ENCODE data around the gene IPO11.

Gene IPO11

GRCh38 chr5:62569470-62569869, 156.9 kb downstream of the IPO11 start:
- DNase-seq (ENCODE audit: low read depth in 2 of 2), result no peak

DNA sequence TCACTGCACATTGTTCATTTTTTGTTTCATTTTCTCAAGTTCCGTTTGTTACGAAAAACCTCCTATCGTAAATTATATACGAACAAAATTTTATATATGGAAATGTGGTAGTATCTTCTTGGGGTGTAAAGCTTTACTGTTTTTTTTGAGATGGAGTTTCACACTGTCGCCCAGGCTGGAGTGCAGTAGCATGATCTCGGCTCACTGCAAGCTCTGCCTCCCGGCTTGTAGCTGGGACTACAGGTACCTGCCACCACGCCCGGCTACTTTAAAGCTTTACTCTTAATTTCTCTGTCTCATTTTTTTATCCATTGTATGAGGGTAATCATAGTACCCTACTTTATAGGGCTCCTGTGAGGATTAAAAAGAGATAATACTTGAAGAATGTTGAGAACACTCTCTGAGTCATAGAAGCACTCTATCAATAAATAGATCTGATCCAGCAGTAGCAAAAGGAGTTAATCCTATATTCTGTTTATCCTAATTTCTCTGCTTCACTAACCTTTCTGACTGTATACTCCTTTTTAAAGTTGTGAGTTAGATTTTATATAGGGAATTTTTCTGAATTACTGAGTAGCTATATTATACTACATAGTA, 160.5 kb downstream of the IPO11 start:
- DNase-seq (ENCODE audit: low read depth in 2 of 2), result no peak

DNA sequence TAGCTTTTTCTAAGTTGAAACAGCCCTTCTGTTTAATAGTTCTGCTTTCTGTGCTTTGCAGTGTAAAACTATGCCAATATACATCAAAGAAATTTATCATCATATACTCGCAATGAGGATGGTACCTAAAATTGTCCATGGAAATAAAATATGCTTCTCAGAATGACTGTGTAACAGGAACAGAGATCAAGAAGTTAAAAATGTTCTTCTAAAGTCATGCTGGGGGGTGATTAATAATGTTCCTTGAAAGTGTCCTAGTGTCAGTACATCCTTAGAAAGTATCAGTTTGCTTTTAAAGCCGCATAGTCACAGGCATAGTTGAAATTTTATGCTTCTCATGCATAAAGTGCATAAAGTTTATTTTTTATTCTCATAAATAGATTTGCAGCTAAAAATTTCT, 162.0 kb downstream of the IPO11 start:
- no peak for DNase-seq (ENCODE audit: low read depth in 2 of 2)

DNA sequence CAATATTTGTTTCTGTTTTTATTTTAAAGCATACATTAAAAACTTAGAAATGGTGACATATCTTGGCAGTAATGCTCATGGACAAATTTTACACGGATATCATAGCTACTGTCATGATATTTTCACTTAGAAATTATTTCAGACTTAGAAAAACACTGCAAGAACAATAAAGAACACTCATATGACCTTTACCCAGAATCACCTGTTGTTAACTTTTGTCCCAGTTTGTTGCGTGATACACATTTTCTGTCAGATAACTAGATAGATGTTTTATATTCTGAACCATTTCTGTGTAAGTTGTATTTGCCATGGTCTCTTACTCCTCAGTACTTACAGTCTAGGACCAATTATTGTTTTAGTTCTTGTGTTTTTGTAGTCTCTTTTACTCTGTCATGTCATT, 162.5 kb downstream of the IPO11 start:
- DNase-seq (ENCODE audit: low read depth in 2 of 2), result no peak

- DNase-seq (ENCODE audit: low read depth in 2 of 2), result no peak
Observed at GRCh38 chr5:62575489-62575888, 162.9 kb downstream of the IPO11 start.

- no peak for DNase-seq (ENCODE audit: low read depth in 2 of 2)
Observed at GRCh38 chr5:62576570-62577170, 164.1 kb downstream of the IPO11 start.

DNA sequence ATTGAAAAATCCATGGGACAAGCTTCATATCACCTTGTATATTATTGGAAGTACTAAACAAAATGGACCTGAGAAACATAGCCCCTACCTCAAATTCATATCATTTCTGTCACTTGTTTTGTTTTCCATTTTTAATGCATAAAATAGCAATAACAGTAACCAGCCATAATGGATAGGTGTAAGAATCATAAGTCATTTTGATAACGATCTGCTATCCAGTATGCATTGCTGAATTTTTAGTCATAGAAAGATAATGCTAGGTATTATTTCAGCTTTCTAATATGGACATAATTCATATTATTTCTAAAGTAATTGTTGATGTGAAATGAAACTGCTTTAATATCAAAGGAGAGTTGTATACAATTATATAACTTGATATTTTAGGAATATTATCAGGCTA, 164.9 kb downstream of the IPO11 start:
- DNase-seq (ENCODE audit: low read depth in 2 of 2), result no peak

GRCh38 chr5:62578540-62578939, 166.0 kb downstream of the IPO11 start, which contains the start of gene LRRC70:
Gene LRRC70 (plus strand): TSS chr5:62578819. CDS start chr5:62579439, 620 bp downstream.
- no peak for DNase-seq (ENCODE audit: low read depth in 2 of 2)

GRCh38 chr5:62579761-62580160, 167.2 kb downstream of the IPO11 start:
- no peak for DNase-seq (ENCODE audit: low read depth in 2 of 2)

DNA sequence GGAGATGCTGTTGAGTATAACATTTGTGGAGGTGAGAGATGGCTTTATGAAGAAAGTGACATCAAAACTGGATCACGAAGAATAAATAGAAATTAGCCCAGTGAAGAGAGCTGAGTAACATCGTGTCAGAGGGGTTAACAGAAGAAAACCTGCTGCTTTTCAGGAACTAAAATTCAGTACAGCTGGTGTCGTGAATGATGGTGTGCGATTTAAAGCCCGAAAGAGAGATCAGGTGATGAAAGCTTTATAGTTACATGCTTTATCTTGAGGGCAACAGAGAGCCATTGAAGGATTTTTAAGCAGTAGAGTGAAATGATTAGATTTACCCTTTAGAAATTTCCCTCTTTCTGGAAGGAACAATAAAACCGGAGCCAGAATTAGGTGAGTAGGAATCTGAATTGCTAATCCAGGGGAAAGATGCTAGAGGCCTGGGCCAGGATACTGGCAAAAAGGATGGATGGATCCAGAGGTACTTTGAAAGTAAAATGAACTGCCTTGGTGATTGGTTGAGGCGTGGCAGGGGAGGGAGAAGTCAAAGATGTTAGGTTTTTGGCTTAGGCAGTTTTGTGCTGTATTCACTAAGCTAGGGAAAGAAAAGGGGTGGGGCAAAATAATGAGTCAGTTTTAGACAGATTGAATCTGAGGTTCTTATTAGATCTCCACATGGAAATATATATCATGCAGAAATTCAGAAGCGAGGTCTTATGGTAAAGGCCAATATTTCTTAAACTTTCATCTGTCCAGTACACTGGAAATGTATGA, 169.5 kb downstream of the IPO11 start:
- no peak for DNase-seq (ENCODE audit: low read depth in 2 of 2)

DNA sequence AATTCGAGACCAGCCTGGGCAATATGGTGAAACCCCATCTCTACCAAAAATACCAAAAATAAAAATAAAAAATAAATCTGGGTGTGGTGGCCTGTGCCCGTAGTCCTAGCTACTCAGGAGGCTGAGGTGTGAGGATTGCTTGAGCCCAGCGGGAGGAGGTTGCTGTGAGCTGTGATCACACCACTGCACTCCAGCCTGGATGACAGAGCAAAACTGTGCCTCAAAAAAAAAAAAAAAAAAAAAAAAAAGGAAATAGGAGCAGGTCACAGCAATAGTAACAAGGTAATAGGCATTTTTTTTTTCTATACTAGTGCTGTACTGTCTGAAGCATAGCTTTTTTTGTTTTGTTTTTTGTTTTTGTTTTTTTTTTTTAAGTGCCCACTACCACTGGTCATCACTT, 171.8 kb downstream of the IPO11 start:
- no peak for DNase-seq (ENCODE audit: low read depth in 2 of 2)

DNA sequence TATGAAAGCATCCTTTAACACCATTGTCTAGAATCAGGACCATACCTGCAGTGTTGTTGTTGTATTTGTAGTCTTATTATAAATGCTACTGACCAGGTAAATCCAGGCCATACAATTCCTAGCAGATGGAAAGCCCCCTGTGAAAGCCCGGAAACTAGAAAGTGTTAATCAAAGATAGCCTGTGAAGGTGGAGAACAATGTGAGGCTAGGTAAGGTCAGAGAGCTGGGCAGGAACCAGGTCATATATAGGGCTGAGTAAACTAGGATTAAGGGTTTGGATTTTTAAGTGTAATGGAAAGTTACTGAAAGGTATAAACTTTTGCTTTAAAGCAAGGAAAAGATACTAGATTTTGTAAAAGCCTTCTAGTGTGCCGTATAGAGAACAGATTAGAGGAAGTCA, 172.7 kb downstream of the IPO11 start:
- DNase-seq (ENCODE audit: low read depth in 2 of 2), result no peak

GRCh38 chr5:62585751-62586150, 173.2 kb downstream of the IPO11 start:
- DNase-seq (ENCODE audit: low read depth in 2 of 2), result no peak

- DNase-seq (ENCODE audit: low read depth in 2 of 2), result no peak
Observed at GRCh38 chr5:62587737-62588136, 175.2 kb downstream of the IPO11 start.

DNA sequence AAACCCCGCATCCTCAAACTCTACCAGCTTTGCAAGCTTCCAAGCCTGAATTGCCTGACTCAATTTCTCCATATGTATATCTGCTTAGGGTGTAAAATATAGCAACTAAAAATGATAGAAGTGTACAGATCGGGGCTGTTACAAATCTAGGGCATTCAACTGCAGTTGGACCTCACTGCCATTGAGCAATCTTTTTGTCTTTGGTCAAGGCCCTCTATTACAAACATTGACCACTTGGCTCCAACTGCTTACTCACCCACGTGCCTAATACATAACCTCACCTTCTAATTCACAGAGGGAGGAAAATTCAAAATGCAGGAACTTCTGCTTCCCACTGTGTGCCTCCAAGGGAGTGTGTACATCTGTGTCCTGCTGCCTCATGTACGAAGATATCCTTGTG, 176.1 kb downstream of the IPO11 start:
- no peak for DNase-seq (ENCODE audit: low read depth in 2 of 2)

DNA sequence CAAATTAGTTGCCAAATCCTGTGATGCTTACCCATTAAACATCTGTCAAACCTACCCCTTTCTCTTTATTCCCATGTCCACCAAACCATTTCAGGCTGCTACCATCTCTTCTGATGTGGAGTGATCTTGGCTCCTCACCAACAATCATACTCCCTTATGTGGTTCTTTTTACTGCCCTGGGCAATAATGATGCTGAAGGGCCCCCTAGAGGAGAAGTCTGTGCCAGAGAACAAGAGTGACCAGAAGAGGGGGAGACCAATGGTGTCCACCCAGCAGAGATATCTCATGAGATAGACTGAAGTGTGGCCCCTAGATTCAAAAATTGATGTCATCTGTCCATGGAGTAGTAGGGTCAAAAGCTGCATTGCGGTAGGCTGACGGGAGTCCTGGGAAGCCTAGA, 176.9 kb downstream of the IPO11 start:
- DNase-seq (ENCODE audit: low read depth in 2 of 2), result no peak

DNA sequence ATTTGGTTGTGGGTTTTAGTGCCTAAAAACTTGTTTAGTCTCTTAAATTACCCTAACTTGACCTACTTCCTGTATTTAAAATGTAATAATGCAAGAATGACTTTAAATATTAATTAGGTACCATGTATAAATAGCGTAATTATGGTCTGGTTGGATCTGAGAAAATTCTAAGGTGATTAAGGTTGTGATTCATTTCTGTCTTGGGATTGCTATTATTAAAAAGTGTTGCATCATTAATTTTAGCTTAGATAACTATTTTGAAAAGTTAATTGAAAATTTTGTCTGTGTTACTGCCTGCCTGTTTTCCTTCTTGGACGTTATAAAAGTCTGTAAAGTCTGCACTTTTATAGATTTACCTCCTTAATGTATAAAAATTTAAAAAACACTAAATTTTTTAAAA, 177.8 kb downstream of the IPO11 start:
- no peak for DNase-seq (ENCODE audit: low read depth in 2 of 2)

DNA sequence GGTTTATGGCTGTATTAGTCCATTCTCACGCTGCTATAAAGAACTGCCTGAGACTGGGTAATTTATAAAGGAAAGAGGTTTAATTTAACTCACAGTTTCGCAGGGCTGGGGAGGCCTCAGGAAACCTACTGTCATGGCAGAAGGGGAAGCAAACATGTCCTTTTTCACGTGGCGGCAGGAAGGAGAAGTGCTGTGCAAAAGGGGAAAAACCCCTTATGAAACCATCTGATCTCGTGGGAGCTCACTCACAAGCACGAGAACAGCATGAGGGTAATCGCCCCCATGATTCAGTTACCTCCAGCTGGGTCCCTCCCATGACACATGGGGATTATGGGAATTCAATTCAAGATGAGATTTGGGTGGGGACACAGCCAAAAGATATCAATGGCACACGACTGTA, 180.0 kb downstream of the IPO11 start:
- no peak for DNase-seq (ENCODE audit: low read depth in 2 of 2)

GRCh38 chr5:62593331-62593730, 180.8 kb downstream of the IPO11 start:
- DNase-seq (ENCODE audit: low read depth in 2 of 2), result no peak

- no peak for DNase-seq (ENCODE audit: low read depth in 2 of 2)
Observed at GRCh38 chr5:62594364-62594984, 181.9 kb downstream of the IPO11 start.

DNA sequence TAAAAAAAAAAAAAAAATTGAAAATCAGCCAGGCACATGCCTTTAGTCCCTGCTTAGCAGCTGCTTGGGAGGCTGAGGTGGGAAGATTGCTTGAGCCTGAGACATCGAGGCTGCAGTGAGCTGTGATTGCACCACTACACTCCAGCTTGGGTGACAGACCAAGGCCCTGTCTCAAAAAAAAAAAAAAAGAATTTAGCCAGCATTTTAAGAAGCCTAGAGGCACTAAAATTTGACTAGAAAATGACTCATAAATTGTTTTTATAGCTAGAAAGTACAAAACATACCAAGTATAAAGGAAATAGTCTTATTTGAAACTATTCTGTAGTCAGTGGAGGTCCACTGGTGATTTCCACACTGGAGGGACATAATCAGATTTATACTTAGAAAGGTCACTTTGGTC, 183.5 kb downstream of the IPO11 start:
- no peak for DNase-seq (ENCODE audit: low read depth in 2 of 2)

DNA sequence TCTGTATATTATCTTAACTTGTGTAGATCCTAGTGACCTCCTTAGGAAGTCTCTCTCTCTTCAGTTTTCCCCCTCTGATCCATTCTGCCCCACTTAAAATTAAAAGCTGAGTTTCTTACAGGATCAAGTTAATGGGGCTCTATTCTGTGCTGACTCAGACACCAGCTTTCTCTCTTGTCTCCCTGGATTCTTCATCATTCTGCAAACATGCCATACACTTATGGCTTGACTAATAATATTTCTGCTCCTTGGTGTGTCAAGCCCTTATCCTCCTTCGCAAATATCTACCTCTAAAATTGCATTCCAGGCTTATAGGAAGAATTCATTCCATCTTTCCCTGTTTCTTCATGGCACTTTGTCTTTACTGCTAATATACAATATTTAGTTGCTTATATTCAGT, 184.1 kb downstream of the IPO11 start:
- no peak for DNase-seq (ENCODE audit: low read depth in 2 of 2)

DNA sequence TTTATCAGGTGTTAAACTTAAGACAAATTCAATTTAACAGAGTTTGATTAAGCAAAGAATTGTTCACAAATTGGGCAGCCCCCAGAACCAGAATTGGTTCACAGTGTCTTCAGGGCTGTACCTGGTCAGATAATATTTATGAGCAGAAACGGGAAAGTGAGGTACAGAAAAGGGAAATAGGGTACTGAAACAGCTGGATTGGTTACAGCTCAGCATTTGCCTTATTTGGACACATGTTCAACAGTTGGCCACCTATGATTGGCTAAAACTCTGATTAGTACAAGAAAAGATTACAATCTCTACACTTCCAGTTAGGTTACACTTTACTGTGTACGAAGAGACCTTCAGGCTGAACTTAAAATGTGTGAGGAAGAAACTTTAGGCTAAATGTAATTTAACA, 184.8 kb downstream of the IPO11 start:
- DNase-seq (ENCODE audit: low read depth in 2 of 2), result no peak
